ENCODE measurements around the gene BIRC7. TPM values are rescaled to one million over a fixed set of nuclear protein-coding genes. Genes with fewer than 3 reads are reported as not detected.
"Not testable (repeated sequence)": the region's sequence is repeated elsewhere in the genome, so short reads cannot be mapped to it uniquely, and the experiment has no call there.

Gene BIRC7
- total RNA-seq, 1 donor from 2014 or later, result not detected

- intact Hi-C loops (cut with micrococcal nuclease), result no loop called here
Observed at GRCh38 chr20:63246490-63247288, 11.0 kb downstream of the BIRC7 start.

- intact Hi-C loops (cut with micrococcal nuclease), result no loop called here
Observed at GRCh38 chr20:63247671-63248228, 12.0 kb downstream of the BIRC7 start.

GRCh38 chr20:63248835-63249591, 13.3 kb downstream of the BIRC7 start:
- intact Hi-C loops (cut with micrococcal nuclease), result no loop called here

GRCh38 chr20:63249891-63250290, 14.2 kb downstream of the BIRC7 start:
- intact Hi-C loops (cut with micrococcal nuclease), result no loop called here

DNA sequence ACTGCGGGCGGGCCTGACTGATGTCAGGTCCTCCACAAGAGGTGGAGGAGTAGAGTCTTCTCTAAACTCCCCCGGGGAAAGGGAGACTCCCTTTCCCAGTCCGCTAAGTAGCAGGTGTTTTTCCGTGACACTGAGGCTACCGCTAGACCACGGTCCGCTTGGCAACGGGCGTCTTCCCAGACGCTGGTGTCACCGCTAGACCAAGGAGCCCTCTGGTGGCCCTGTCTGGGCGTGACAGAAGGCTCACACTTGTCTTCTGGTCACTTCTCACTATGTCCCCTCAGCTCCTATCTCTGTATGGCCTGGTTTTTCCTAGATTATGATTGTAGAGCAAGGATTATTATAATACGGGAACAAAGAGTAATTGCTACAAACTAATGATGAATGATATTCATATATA, 15.6 kb downstream of the BIRC7 start:
- intact Hi-C loops (cut with micrococcal nuclease), result not testable (repeated sequence)

DNA sequence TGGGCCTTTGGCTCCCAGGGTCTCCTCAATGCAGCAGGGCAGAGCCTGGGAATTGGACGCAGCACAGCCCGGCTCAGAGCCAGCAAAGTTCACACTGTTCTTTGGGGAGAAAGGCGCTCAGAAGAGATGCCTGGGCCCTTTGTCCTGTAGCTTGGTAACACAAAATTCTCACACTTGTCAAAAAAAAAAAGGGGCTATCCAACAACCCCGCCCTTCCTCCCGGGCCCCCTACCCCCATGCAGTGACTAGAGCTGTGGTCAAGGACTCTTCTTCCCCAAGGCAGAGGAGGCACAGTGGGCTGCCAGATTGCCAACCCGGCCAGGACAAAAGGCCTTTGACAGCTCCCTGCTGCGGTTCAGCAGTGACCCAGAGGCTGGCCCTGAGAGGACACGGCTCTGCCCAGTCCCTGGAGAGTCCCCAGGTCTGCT, 16.6 kb downstream of the BIRC7 start:
- intact Hi-C loops (cut with micrococcal nuclease), result no loop called here

DNA sequence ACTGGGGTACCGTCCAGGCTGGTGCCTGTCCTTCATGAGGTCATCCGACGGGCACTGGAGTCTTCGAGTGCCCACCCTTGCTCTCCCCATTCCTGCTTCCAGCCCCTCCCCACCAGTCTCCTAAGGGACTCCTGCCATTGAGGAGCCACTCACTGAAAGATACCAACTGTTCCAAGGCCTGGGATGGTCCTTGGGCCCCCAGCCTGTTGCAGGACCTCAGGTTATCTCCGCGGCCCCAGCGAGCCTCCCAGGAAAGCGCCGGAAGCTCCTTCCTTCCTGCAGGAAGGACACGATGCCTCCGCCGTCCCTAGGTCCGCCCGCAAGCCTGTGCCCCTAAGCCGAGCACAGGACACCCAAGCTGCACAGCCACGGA, 17.3 kb downstream of the BIRC7 start:
- intact Hi-C loops (cut with micrococcal nuclease), result no loop called here

DNA sequence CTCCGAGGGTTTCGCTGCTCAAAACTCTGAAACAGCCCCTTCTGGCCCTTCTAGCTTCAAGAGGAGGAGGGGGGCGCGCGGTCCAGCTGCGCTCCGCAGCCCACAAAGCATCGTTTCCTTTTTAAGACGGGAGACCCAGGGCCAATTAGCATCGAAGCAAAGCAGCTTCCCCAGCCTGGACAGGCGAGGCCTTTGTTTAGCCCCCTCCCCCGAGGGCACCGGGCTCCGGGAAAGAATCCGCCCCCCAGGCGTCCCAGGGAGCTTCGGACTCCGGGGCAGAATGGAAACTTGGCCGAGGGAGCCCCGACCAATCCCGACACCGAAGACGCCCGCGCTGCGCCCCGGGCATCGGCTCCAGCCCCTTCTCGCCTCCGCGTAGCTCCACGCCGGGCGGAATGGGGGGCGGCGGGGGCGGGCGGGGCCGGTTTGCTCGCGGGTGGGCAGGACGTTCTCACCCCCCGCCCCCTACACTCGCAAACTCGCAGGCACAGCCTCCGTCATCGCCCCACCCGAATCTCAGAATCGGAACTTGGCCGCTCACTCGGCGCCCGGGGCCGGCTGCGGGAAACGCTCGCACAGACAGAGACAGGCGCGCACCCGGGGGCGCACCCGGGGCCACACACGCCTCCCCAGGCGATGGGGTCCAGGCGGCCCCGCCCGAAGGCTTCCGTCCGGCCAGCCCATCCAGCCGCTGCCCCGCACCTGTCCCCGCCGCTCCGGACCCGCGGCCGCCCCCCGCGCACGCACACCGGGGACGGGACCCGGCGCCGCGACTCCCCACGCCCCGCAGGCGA, 17.9 kb downstream of the BIRC7 start:
- intact Hi-C loops (cut with micrococcal nuclease), result no loop called here

DNA sequence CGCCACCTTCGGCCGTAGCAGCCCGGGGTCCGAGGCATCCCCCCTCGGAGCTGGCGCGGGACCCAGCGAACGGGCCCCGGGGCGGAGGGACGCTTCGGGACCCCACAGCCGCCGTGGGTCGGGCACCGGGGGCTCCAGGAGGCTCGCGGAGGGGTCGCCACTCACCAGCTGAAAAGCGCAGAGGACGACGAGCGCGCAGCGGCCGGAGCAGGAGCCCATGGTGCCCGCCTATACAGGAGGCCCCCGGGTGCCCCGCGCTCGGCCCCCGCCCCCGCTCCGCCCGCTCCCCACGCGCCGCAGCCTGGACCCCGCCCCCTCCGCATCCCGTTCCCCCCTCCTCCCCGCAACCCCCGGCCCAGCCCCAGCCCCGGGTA, 18.5 kb downstream of the BIRC7 start, which contains the start of gene NKAIN4:
Gene NKAIN4 (minus strand): TSS at position 232 of the 374 bp plus-strand sequence. CDS start 13 bp downstream, at position 219.
- intact Hi-C loops (cut with micrococcal nuclease), result no loop called here

- intact Hi-C loops (cut with micrococcal nuclease), result no loop called here
Observed at GRCh38 chr20:63254606-63255384, 19.1 kb downstream of the BIRC7 start.

- intact Hi-C loops (cut with micrococcal nuclease), result no loop called here
Observed at GRCh38 chr20:63255931-63256704, 20.4 kb downstream of the BIRC7 start.

DNA sequence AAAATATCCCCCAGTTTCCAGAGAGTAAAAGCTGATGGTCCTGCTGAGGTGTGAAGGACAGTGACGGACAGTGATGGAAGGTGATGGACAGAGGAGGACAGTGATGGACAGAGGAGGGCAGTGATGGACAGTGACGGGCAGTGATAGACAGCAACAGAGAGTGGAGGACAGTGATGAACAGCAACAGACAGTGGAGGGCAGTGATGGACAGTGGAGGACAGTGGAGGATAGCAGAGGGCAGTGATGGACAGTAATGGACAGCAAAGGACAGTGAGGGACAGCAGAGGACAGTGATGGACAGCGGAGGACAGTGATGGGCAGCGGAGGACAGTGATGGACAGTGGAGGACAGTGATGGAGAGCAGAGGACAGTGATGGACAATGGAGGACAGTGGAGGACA, 21.2 kb downstream of the BIRC7 start:
- intact Hi-C loops (cut with micrococcal nuclease), result no loop called here

GRCh38 chr20:63257629-63258028, 21.9 kb downstream of the BIRC7 start:
- intact Hi-C loops (cut with micrococcal nuclease), result no loop called here

- intact Hi-C loops (cut with micrococcal nuclease), result no loop called here
Observed at GRCh38 chr20:63258781-63259180, 23.1 kb downstream of the BIRC7 start.

GRCh38 chr20:63259734-63260460, 24.2 kb downstream of the BIRC7 start:
- intact Hi-C loops (cut with micrococcal nuclease), result no loop called here

- intact Hi-C loops (cut with micrococcal nuclease), result no loop called here
Observed at GRCh38 chr20:63260521-63260920, 24.8 kb downstream of the BIRC7 start.

DNA sequence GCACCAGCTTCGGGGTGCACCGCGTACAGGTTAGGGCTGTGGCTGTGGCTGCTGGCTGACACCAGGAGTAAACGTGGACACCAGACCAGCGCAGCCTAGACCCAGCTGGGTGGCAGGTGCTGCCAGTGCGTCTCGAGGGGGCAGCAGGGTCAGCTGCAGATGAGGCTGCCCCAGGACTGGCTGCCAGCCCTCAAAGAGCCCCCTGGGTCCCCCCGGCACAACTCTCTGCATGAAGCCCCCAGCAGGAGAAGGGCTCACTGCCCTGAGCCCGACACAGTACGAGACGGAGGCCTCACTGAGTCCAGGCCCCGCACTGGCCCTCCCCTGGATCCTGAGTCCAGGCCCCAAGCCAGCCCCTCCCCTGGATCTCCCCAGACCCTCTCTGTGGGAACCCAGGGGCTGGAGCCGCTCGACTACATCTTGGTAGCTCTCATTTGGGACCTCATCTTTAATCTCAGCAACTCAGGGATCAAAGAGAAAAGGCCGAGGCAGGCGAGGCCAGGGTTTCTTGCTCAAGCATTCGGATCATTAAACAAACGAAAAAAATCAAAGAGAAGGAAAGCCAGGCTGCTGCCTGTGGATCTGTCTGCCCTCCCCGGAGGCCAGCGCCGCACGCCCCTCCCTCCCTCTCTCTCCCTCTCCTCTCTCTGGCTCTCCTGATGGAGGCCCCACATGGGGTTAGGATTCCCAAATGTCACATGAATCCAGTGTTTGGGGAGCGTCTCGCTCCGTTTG, 25.5 kb downstream of the BIRC7 start:
- intact Hi-C loops (cut with micrococcal nuclease), result no loop called here

GRCh38 chr20:63261795-63262528, 26.3 kb downstream of the BIRC7 start:
- intact Hi-C loops (cut with micrococcal nuclease), result no loop called here

All from T-helper 2 cell treated with Interferon-gamma antibody and Interleukin-4, amounts not matched to agents 100 ng/mL and 5 ng/mL, for 36 hours (primary cell).